RWPE2 (cell line): Measurements from ENCODE around the gene LTA4H.

Source experiments
- ATAC-seq: fragments of 200-7000 bp; cut with Tn5 transposase; 3 replicates; pipeline ENCODE4 v1.9.1; 2021; ENCODE audit warnings: low read depth
- DNase-seq: peaks from one replicate; pipeline ENCODE4 v3.0.0-alpha.2; 2020; ENCODE audit warnings: low spot score
- H3K27ac ChIP-seq: fragments of 450-650 bp; 2 replicates; pipeline ENCODE4 v1.5.1; 2017; ENCODE audit warnings: mild to moderate bottlenecking; ENCODE audit not compliant: poor library complexity, severe bottlenecking
- H3K27me3 ChIP-seq: fragments of 250-450 bp; sonication (Bioruptor Pico); 2 replicates; pipeline ENCODE4 v1.5.1; 2021; ENCODE audit warnings: mild to moderate bottlenecking, moderate library complexity; ENCODE audit not compliant: insufficient read depth, poor library complexity, severe bottlenecking
- H3K36me3 ChIP-seq: fragments of 250-450 bp; sonication (Bioruptor Pico); 2 replicates; pipeline ENCODE4 v1.5.1; 2020; ENCODE audit warnings: low read depth, mild to moderate bottlenecking, moderate library complexity
- H3K4me1 ChIP-seq: fragments of 250-450 bp; sonication (Bioruptor Pico); 2 replicates; pipeline ENCODE4 v1.5.1; 2021; ENCODE audit warnings: mild to moderate bottlenecking, moderate library complexity; ENCODE audit not compliant: insufficient read depth, poor library complexity, severe bottlenecking
- H3K4me3 ChIP-seq: fragments of 250-450 bp; sonication (Bioruptor Pico); 2 replicates; pipeline ENCODE4 v1.5.1; 2021; ENCODE audit warnings: mild to moderate bottlenecking, moderate library complexity; ENCODE audit not compliant: severe bottlenecking
- H3K9me3 ChIP-seq: fragments of 250-450 bp; sonication (Bioruptor Pico); 2 replicates; pipeline ENCODE4 v1.5.1; 2021; ENCODE audit warnings: mild to moderate bottlenecking, moderate library complexity; ENCODE audit not compliant: severe bottlenecking
- CTCF ChIP-seq: fragments of 450-650 bp; IDR thresholded peaks from one replicate; pipeline ENCODE4 v1.5.1; 2017; ENCODE audit warnings: mild to moderate bottlenecking, moderate library complexity; ENCODE audit not compliant: poor library complexity, severe bottlenecking

The LTA4H gene

DNA sequence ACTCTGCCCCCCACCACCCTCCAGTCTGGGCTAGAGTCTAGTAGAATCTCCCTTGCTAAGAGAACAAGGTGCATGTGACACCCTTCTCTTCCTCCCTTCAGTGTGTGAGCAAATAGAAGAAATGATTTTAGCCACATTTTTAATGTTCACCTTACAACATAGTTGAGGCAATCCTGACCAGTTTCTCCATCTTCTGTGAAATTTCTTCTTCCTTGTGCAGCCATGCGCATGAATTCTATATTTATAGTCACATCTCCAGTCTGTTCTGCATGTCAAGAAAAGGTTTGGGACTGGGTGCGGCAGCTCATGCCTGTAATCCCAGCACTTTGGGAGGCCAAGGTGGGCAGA lies 9.5 kb upstream of the LTA4H start:
- no peaks in the 10 kb centered on the region for H3K27me3 ChIP-seq
- no peak for TF ChIP-seq CTCF
- no peaks in the 10 kb centered on the region for H3K36me3 ChIP-seq
- peaks cover 32% of the 10 kb centered on the region for H3K4me1 ChIP-seq
- ATAC-seq: no peak
- no peak overlapping the region for H3K27ac ChIP-seq
- H3K9me3 ChIP-seq: no peaks in the 10 kb centered on the region
- DNase-seq: no peak
- no peak overlapping the region for H3K4me3 ChIP-seq

GRCh38 chr12:96044017-96044942 lies 8.9 kb upstream of the LTA4H start:
- Histone ChIP-seq H3K4me3 (no peak overlapping the region), H3K36me3 (no peaks in the 10 kb centered on the region), H3K4me1 (peaks cover 32% of the 10 kb centered on the region), H3K9me3 (no peaks in the 10 kb centered on the region), H3K27ac (no peak overlapping the region), H3K27me3 (no peaks in the 10 kb centered on the region)
- no peak for DNase-seq
- ATAC-seq: no peak
- TF ChIP-seq CTCF: no peak

DNA sequence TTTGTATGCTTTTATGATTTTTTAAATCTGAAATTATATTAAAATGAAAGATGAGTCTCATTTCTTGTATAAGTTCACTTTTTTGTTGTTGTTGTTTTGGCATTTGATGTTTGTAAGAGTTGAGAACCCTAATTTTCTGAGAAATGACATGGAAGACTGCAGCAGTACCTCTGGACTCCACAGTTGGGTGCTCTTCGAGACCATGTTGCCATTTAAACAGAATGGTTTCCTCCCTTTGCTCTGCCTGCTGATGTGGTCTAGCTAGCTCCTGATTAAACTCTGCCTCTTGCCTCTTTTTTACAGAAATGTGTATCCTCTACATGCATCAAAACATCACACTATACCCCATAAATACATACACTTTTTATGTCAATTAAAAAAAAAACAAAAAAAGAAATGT lies 5.8 kb upstream of the LTA4H start:
- no peak for TF ChIP-seq CTCF
- H3K27ac ChIP-seq: no peak overlapping the region
- peaks cover 16% of the 10 kb centered on the region for H3K4me1 ChIP-seq
- no peaks in the 10 kb centered on the region for H3K9me3 ChIP-seq
- DNase-seq (no peak), ATAC-seq (no peak)
- no peaks in the 10 kb centered on the region for H3K27me3 ChIP-seq
- H3K4me3 ChIP-seq: no peak overlapping the region
- H3K36me3 ChIP-seq: no peaks in the 10 kb centered on the region

DNA sequence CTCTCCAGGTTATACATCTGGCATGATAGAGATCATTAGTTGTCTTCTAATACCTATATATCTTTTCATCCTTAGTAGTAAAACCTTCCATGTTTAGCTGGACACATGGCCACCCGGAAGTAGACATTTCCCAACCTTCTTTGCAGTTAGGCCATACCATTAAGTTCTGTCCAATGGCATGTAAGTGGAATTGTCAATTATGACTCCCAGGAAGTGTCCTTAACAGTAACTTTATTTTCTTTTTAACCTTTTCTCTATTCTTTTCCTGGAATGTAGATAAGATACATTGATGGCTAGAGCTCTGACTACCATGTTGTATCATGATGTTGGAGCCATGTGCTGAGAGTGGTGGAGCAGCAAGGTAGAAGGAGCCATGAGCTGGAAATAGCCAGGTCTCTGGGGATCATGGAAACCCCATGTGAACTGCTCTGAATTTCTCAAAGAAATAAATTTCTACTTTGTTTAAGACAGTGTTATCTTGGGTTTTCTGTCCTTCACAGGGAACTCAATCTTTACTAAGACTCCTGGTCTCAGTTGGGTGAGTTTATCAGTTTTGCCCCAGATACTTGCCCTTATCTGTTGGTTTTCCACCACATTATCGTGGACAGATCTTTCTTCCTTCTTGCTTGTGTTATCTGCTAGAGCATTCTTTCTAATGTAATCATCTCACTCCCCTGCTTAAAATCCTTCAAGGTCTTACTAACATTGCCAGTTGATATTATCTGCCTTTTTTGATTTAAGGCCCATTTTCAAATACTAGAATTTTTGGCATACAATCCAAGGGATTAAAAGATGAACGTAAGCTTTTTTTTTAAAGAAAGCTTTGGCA lies 5.1 kb upstream of the LTA4H start:
- TF ChIP-seq CTCF: no peak
- Histone ChIP-seq H3K36me3 (no peaks in the 10 kb centered on the region), H3K9me3 (no peaks in the 10 kb centered on the region), H3K27ac (no peak overlapping the region), H3K4me1 (peaks cover 18% of the 10 kb centered on the region), H3K27me3 (no peaks in the 10 kb centered on the region), H3K4me3 (no peak overlapping the region)
- ATAC-seq (no peak), DNase-seq (no peak)
